ENCODE results near the gene CHRM2.

CHRM2 gene

DNA sequence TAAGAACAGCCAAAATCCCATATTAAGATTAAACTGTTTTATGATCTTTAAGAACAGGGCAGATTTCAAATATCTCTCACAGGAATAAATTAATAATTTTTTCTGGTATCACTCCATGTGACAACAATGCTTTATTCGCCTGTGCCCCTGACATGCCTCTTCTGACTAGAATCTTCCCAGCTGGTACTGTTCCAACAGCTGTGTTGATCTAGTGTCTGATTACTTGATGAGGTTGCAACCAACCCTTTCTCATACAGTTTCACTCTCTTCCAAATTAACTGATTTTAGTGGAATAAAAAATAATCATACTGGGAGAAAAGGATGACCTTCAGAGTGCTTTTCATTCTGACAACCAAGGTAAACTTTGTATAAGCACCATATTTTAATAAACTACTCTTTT, 151.9 kb downstream of the CHRM2 start:
- DNase-seq (ENCODE audit: extremely low spot score) = no peak
- ChIA-PET POLR2A (no interaction called here), CTCF (no interaction called here)
- TF ChIP-seq HDGF (IDR thresholded peaks at IDR 0.05; ENCODE audit: borderline replicate concordance) = no peak
- TF ChIP-seq L3MBTL2 (conservative IDR thresholded peaks at IDR 0.05) = no peak
- no peak for TF ChIP-seq ARNT (IDR thresholded peaks at IDR 0.05)
- no peak for TF ChIP-seq TARDBP (IDR thresholded peaks at IDR 0.05)
- no peak for TF ChIP-seq BHLHE40 (IDR thresholded peaks at IDR 0.05; ENCODE audit: borderline replicate concordance)
- TF ChIP-seq ZNF384 (IDR thresholded peaks at IDR 0.05) = no peak
- TF ChIP-seq, protein P1, sequence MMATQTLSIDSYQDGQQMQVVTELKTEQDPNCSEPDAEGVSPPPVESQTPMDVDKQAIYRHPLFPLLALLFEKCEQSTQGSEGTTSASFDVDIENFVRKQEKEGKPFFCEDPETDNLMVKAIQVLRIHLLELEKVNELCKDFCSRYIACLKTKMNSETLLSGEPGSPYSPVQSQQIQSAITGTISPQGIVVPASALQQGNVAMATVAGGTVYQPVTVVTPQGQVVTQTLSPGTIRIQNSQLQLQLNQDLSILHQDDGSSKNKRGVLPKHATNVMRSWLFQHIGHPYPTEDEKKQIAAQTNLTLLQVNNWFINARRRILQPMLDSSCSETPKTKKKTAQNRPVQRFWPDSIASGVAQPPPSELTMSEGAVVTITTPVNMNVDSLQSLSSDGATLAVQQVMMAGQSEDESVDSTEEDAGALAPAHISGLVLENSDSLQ (IDR thresholded peaks at IDR 0.05) = no peak
- TF ChIP-seq FOXM1 (IDR thresholded peaks at IDR 0.05; ENCODE audit: borderline replicate concordance) = no peak
- no peak for TF ChIP-seq SP1 (IDR thresholded peaks at IDR 0.05)

DNA sequence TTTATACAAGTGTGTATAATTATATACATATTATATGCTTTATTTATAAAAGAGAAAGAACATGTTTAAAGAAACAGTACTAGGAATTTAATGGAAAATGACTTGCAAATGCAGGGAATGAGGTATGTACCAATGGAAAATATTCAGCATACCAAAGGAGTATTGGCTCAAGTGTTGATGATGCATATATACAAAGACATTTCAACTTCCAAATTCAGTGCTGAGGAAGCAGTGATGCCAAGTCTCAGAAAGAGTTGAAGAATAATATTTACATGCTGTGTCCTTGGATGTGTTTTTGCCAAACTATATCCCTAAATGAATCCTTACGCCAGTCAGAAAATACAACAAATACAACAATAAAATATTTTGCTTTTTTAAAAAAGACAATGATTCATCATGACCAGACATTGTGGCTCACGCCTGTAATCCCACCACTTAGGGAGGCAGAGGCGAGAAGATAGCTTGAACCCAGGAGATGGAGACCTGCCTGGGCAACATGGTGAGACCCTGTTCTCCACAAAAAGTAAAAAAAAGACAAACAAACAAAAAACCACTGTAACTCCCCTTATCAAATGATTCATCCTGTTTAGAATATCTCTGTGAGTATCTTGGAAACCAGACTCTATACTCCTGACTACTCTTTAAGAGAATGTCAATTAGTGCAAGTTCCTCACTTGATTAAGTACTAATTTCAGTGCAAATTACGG, 157.2 kb downstream of the CHRM2 start:
- no peak for DNase-seq (ENCODE audit: extremely low spot score)
- TF ChIP-seq ZNF384 (IDR thresholded peaks at IDR 0.05) = no peak
- TF ChIP-seq, protein P1 (IDR thresholded peaks at IDR 0.05) = no peak
- TF ChIP-seq ELF4 (IDR thresholded peaks at IDR 0.05) = no peak
- no peak for TF ChIP-seq FOXM1 (IDR thresholded peaks at IDR 0.05; ENCODE audit: borderline replicate concordance)
- no peak for TF ChIP-seq TARDBP (IDR thresholded peaks at IDR 0.05)
- no peak for TF ChIP-seq BHLHE40 (IDR thresholded peaks at IDR 0.05; ENCODE audit: borderline replicate concordance)
- no peak for TF ChIP-seq L3MBTL2 (conservative IDR thresholded peaks at IDR 0.05)
- TF ChIP-seq SP1 (IDR thresholded peaks at IDR 0.05) = no peak
- no peak for TF ChIP-seq LEF1 (IDR thresholded peaks at IDR 0.05; ENCODE audit: borderline replicate concordance)
- no peak for TF ChIP-seq NFRKB (IDR thresholded peaks at IDR 0.05)
- TF ChIP-seq FOXA1 (IDR thresholded peaks at IDR 0.05) = no peak
- no peak for TF ChIP-seq ARNT (IDR thresholded peaks at IDR 0.05)
- no peak for TF ChIP-seq HDGF (IDR thresholded peaks at IDR 0.05; ENCODE audit: borderline replicate concordance)
- TF ChIP-seq SUZ12 (IDR thresholded peaks at IDR 0.05) = no peak
- ChIA-PET CTCF (no interaction called here), POLR2A (no interaction called here)

DNA sequence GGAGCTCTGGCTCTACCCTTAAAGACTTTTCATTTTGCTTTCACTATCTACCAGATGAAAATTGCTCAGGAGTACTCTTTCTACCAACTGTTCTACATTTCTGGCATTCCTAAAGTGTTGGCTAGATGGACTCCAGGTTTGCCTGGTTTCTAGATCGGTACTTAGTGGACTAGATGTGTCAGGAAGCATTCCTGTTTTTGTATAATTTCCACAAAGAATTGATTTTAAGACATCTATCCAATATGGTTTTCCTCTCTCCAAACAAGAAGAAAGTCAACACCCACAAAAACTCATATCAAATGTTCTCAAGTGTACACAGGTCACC, 157.7 kb downstream of the CHRM2 start:
- no peak for TF ChIP-seq LEF1 (IDR thresholded peaks at IDR 0.05; ENCODE audit: borderline replicate concordance)
- TF ChIP-seq FOXK2 (IDR thresholded peaks at IDR 0.05) = no peak
- TF ChIP-seq, protein P1 (IDR thresholded peaks at IDR 0.05) = no peak
- TF ChIP-seq ZNF384 (IDR thresholded peaks at IDR 0.05) = no peak
- TF ChIP-seq L3MBTL2 (conservative IDR thresholded peaks at IDR 0.05) = no peak
- no peak for TF ChIP-seq ELF4 (IDR thresholded peaks at IDR 0.05)
- no peak for TF ChIP-seq BHLHE40 (IDR thresholded peaks at IDR 0.05; ENCODE audit: borderline replicate concordance)
- TF ChIP-seq SUZ12 (IDR thresholded peaks at IDR 0.05) = no peak
- no peak for TF ChIP-seq NFRKB (IDR thresholded peaks at IDR 0.05)
- no peak for TF ChIP-seq FOXA1 (IDR thresholded peaks at IDR 0.05)
- TF ChIP-seq FOXM1 (IDR thresholded peaks at IDR 0.05; ENCODE audit: borderline replicate concordance) = no peak
- no peak for TF ChIP-seq TARDBP (IDR thresholded peaks at IDR 0.05)
- no peak for TF ChIP-seq SP1 (IDR thresholded peaks at IDR 0.05)
- no peak for TF ChIP-seq CTBP1 (IDR thresholded peaks at IDR 0.05; ENCODE audit: borderline replicate concordance)
- no peak for TF ChIP-seq ARNT (IDR thresholded peaks at IDR 0.05)
- no peak for TF ChIP-seq HDGF (IDR thresholded peaks at IDR 0.05; ENCODE audit: borderline replicate concordance)
- DNase-seq (ENCODE audit: extremely low spot score) = no peak
- CTCF ChIA-PET = no interaction called here
- POLR2A ChIA-PET = no interaction called here

DNA sequence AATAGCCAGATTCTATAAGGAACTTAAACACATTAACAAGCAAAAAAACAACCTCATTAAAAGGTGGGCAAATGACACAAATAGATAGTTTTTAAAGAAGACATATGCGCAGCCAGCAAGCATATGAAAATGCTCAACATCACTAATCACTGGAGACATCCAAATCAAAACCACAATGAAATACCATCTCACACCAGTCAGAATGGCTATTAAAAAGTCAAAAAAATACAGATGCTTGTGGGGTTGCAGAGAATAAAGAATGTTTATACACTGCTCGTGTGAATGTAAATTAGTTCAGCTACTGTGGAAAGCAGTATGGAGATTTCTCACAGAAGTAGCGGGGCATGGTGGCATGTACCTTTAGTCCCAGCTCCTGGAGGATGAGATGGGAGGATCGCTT, 164.0 kb downstream of the CHRM2 start:
- CTCF ChIA-PET = no interaction called here
- DNase-seq (ENCODE audit: extremely low spot score) = no peak
- TF ChIP-seq SP1 (IDR thresholded peaks at IDR 0.05) (no peak), SUZ12 (IDR thresholded peaks at IDR 0.05) (no peak), ELF4 (IDR thresholded peaks at IDR 0.05) (no peak), FOXK2 (IDR thresholded peaks at IDR 0.05) (no peak), FOXM1 (IDR thresholded peaks at IDR 0.05; ENCODE audit: borderline replicate concordance) (no peak), BHLHE40 (IDR thresholded peaks at IDR 0.05; ENCODE audit: borderline replicate concordance) (no peak), ZNF384 (IDR thresholded peaks at IDR 0.05) (no peak), ARNT (IDR thresholded peaks at IDR 0.05) (no peak), NFRKB (IDR thresholded peaks at IDR 0.05) (no peak), L3MBTL2 (conservative IDR thresholded peaks at IDR 0.05) (no peak), HDGF (IDR thresholded peaks at IDR 0.05; ENCODE audit: borderline replicate concordance) (no peak), FOXA1 (IDR thresholded peaks at IDR 0.05) (no peak), TARDBP (IDR thresholded peaks at IDR 0.05) (no peak)
- TF ChIP-seq, protein P1 (IDR thresholded peaks at IDR 0.05) = no peak
- POLR2A ChIA-PET = no interaction called here

DNA sequence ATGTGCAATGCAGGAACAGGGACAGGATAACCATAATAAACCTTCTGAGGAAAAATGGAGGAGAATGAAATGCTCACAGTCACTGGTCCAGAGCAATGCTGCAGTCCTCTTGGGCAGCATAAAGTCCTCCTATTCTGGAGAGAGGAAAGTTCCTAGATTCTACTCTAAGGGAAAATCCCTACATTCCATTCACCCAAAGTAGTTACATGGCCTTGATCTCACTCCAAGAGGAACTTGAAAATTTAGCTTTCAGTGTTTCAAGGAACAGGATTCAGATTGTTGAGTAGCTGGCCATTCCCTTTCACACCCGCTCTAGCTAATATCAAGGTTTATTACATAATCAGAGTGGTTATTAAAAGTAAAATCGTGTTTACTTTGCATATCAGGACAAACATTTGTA, 168.3 kb downstream of the CHRM2 start:
- DNase-seq (ENCODE audit: extremely low spot score) = no peak
- ChIA-PET CTCF (no interaction called here), POLR2A (no interaction called here)
- TF ChIP-seq FOXK2 (IDR thresholded peaks at IDR 0.05) = no peak

DNA sequence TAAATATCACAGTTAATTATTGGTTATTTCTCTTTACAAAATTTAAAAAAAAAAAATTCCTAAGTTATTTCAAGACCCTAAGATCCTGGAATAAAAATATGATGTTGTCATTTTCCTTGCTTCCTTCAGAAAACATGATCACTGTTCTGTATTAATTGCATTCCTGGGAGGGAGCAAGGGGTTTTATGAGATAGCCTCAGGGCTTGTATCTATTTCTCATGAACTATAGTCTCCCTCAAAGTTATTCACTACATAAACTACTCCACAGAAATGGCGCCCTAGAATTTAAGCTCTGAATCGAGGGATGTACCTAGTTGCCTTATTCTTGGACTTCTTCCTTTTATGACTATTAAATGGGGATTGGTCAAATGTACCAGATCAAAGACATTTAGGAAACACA, 170.3 kb downstream of the CHRM2 start:
- POLR2A ChIA-PET = no interaction called here
- CTCF ChIA-PET = no interaction called here
- TF ChIP-seq FOXM1 (IDR thresholded peaks at IDR 0.05; ENCODE audit: borderline replicate concordance) = no peak
- no peak for TF ChIP-seq L3MBTL2 (conservative IDR thresholded peaks at IDR 0.05)
- no peak for TF ChIP-seq LEF1 (IDR thresholded peaks at IDR 0.05; ENCODE audit: borderline replicate concordance)
- TF ChIP-seq, protein P1 (IDR thresholded peaks at IDR 0.05) = no peak
- no peak for TF ChIP-seq TARDBP (IDR thresholded peaks at IDR 0.05)
- TF ChIP-seq ELF4 (IDR thresholded peaks at IDR 0.05) = no peak
- no peak for TF ChIP-seq FOXA1 (IDR thresholded peaks at IDR 0.05)
- no peak for TF ChIP-seq ZNF384 (IDR thresholded peaks at IDR 0.05)
- no peak for TF ChIP-seq CTBP1 (IDR thresholded peaks at IDR 0.05; ENCODE audit: borderline replicate concordance)
- TF ChIP-seq NFRKB (IDR thresholded peaks at IDR 0.05) = no peak
- no peak for TF ChIP-seq SUZ12 (IDR thresholded peaks at IDR 0.05)
- no peak for TF ChIP-seq FOXK2 (IDR thresholded peaks at IDR 0.05)
- TF ChIP-seq HDGF (IDR thresholded peaks at IDR 0.05; ENCODE audit: borderline replicate concordance) = no peak
- no peak for TF ChIP-seq BHLHE40 (IDR thresholded peaks at IDR 0.05; ENCODE audit: borderline replicate concordance)
- no peak for TF ChIP-seq SP1 (IDR thresholded peaks at IDR 0.05)
- TF ChIP-seq ARNT (IDR thresholded peaks at IDR 0.05) = no peak
- no peak for DNase-seq (ENCODE audit: extremely low spot score)
